ENCODE data around the gene SOCS6.

DNA sequence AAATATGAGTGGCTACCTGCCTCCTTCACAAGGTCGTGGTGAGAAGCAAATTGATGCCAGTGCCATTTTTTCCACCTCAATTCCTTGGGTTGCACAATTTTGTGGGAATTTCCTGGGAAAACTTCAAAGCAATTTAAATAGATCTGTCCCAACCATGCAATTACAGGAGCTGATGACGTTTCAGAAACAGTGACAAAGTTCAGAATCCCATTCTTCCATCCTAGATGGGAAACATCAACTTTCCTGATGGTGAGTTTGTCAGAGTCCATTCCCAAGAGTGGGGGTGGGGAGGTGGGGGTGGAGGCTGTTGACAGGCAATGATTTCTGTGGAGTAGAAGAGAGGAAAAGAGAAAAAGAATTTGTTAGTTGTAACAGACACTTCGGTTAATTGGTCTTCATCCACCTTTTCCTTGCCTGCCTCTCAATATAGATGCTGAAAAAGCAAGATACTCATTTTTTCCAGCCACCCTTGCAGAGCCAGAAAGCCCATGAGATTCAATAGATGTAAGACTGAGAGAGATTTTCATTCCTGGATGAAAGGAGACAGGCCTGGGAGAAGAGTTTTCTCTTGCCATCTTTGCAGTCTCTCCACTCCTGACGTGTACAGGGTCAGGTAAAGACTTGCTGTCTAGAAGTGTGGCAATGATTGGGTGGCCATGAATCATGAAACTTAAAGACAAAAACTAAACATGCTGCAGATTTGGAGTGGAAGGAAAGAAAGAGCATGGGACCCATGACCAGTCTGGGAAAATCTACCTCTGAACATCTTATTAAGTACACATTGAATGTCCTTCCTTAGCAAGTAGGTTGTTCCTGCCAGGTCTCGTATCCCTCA is 47.3 kb downstream of the SOCS6 start:
- no peak for TF ChIP-seq POLR2AphosphoS5 (IDR thresholded peaks at IDR 0.05)
- TF ChIP-seq, protein P1, sequence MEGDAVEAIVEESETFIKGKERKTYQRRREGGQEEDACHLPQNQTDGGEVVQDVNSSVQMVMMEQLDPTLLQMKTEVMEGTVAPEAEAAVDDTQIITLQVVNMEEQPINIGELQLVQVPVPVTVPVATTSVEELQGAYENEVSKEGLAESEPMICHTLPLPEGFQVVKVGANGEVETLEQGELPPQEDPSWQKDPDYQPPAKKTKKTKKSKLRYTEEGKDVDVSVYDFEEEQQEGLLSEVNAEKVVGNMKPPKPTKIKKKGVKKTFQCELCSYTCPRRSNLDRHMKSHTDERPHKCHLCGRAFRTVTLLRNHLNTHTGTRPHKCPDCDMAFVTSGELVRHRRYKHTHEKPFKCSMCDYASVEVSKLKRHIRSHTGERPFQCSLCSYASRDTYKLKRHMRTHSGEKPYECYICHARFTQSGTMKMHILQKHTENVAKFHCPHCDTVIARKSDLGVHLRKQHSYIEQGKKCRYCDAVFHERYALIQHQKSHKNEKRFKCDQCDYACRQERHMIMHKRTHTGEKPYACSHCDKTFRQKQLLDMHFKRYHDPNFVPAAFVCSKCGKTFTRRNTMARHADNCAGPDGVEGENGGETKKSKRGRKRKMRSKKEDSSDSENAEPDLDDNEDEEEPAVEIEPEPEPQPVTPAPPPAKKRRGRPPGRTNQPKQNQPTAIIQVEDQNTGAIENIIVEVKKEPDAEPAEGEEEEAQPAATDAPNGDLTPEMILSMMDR (IDR thresholded peaks at IDR 0.05): no peak
